Choroid plexus epithelial cell (primary cell): Measurements from ENCODE around the gene LONP2.
"Not testable (repeated sequence)": the region's sequence is repeated elsewhere in the genome, so short reads cannot be mapped to it uniquely, and the experiment has no call there.

Experiments
- DNase-seq: peaks from one replicate; pipeline ENCODE4 v3.0.0-alpha.2; 2010; ENCODE audit warnings: low read depth
- H3K4me3 ChIP-seq: 2 replicates; pipeline ENCODE4 v1.5.1; 2011; ENCODE audit warnings: low read depth, mild to moderate bottlenecking, control low read depth, low read length, moderate library complexity
- TF ChIP-seq, protein P1 (sequence below): conservative IDR thresholded peaks from 2 replicates; pipeline ENCODE4 v1.5.1; 2011; ENCODE audit warnings: low read depth, mild to moderate bottlenecking, control low read depth, inconsistent platforms, low read length, moderate library complexity

Gene LONP2

DNA sequence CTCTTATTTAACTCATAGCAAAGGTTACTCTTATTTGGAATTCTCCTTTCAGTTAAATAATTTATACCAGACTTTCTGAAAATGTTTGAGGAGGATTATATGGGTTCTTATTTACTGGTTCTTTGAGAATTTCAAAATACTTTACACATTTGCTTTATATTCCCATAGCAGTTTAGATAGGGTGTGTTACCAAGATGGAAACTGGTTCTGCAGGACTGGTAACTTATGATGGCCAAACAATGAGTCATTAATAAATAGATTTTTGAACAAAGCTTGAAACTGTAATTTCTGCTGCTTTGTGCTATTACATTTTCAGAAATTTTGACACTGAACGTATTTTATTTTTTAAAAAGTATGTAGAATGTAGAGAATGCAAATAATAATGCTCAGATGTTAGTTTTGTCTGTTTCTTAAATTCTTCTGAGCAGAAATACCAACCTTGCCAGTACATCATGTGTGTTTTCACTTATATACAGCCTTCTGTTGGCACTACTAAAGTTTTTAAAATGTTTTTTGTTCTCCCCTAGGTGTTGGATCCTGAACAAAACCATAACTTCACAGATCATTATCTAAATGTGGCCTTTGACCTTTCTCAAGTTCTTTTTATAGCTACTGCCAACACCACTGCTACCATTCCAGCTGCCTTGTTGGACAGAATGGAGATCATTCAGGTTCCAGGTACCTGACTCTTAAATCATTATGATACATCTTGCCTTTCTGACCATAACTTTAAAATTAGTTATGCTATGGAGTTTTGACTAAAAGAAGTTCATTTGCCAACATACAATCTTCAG lies 51.6 kb downstream of the LONP2 start:
- TF ChIP-seq, protein P1, sequence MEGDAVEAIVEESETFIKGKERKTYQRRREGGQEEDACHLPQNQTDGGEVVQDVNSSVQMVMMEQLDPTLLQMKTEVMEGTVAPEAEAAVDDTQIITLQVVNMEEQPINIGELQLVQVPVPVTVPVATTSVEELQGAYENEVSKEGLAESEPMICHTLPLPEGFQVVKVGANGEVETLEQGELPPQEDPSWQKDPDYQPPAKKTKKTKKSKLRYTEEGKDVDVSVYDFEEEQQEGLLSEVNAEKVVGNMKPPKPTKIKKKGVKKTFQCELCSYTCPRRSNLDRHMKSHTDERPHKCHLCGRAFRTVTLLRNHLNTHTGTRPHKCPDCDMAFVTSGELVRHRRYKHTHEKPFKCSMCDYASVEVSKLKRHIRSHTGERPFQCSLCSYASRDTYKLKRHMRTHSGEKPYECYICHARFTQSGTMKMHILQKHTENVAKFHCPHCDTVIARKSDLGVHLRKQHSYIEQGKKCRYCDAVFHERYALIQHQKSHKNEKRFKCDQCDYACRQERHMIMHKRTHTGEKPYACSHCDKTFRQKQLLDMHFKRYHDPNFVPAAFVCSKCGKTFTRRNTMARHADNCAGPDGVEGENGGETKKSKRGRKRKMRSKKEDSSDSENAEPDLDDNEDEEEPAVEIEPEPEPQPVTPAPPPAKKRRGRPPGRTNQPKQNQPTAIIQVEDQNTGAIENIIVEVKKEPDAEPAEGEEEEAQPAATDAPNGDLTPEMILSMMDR = no peak
- no peak overlapping the region for H3K4me3 ChIP-seq
- no peak for DNase-seq

- TF ChIP-seq, protein P1 = no peak
- DNase-seq = no peak
- no peak overlapping the region for H3K4me3 ChIP-seq
Observed at GRCh38 chr16:48299471-48299870, 55.4 kb downstream of the LONP2 start.

DNA sequence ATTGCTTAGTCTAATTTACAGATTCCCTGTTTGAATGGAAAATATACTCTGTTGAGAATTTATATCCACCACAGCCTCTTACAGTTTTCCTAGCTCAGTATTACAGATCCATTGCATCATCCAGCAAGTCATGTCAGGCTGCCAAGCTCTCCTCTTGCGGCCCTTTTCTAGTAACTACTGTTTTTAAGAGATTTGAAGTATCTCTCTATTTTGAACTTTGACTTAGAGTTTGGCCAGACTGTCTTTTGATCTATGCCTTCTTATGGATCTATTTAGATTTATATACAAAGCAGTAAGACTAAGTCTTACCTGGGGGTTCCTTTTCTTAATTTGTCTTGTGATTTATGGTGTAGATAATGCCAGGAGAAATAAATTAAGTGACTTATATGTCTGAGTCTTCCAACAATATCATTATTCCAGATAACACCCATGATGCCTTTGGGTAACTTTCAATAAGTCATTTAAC lies 56.3 kb downstream of the LONP2 start:
- TF ChIP-seq, protein P1 = no peak
- DNase-seq = peak; percentile 90
- H3K4me3 ChIP-seq = no peak overlapping the region

GRCh38 chr16:48308535-48308934 lies 64.4 kb downstream of the LONP2 start:
- TF ChIP-seq, protein P1 = no peak
- no peak for DNase-seq
- no peak overlapping the region for H3K4me3 ChIP-seq

DNA sequence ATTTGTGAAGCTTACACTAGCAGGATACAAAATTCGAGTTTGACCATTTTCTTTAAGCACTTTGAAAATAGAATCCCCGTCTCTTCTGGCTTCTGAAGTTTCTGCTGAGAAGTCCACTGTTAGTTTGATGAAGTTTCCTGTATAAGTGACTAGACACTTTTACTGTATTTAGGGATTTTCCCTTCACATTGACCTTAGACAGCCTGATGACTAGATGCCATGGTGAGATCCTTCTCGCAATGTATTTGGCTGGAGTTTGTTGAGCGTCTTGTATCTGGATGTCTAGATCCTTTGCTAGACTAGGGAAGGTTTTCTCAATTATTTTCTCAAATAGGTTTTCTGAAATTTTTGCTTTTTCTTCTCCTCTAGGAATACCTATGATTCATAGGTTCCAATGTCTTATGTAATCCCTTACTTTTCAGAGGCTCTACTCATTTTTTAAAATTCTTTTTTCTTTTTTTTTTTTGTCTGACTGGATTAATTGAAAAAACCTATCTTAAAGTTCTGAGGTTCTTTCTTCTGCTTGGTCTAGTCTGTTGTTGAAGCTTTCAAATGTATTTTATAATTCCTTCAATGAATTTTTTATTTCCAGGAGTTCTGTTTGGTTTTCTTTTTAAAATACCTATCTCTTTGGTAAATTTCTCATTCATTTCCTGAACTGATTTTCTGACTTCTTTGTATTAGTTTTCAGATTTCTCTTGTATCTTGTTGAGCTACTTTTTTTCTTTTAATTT lies 67.0 kb downstream of the LONP2 start:
- DNase-seq = no peak
- TF ChIP-seq, protein P1 = no peak
- no peak overlapping the region for H3K4me3 ChIP-seq

GRCh38 chr16:48313905-48314304 lies 69.8 kb downstream of the LONP2 start:
- not testable (repeated sequence) for H3K4me3 ChIP-seq, DNase-seq

DNA sequence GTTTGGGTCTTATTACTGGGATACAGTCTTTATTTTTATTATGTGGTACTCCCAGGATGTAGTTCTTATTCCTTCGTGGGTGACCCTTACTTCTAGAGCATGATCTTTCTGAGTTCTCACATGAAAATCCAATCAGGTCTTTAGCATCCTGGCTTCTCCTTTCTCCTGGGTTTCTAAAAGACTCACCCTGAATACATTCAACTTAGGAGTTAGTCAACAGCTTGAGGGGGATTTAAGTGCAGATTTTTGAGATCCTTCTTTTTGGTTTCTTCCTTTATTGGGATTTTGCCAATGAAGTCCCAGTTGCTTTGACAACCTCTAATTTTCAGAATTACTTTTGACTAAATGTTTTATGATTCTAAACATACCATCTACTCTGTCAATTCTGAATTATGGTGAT lies 72.9 kb downstream of the LONP2 start:
- no peak overlapping the region for H3K4me3 ChIP-seq
- no peak for DNase-seq
- TF ChIP-seq, protein P1 = no peak
